ENCODE measurements around the gene NEURL1B.

The NEURL1B gene

DNA sequence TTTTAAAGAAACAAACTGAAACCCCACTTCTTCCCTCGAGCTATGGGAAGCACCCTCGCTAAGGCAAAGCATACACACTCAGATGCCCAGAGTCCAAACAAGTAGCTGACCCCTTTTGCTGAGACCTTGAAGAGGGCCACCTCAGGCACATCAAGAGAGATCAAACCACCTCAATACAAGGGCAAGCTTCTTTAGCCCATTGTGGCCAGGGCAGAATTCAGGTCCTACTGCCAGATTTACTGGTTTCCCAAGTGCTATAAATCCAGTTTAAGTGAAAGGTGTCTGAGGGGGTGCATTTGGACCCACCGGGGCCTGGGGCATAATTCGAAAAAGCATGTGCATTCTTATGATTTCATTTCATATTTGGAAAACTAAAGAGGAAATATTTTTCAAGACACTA lies 40.4 kb downstream of the NEURL1B start:
- DNase-seq (ENCODE audit: low read depth) = no peak
- TF ChIP-seq, protein P1, sequence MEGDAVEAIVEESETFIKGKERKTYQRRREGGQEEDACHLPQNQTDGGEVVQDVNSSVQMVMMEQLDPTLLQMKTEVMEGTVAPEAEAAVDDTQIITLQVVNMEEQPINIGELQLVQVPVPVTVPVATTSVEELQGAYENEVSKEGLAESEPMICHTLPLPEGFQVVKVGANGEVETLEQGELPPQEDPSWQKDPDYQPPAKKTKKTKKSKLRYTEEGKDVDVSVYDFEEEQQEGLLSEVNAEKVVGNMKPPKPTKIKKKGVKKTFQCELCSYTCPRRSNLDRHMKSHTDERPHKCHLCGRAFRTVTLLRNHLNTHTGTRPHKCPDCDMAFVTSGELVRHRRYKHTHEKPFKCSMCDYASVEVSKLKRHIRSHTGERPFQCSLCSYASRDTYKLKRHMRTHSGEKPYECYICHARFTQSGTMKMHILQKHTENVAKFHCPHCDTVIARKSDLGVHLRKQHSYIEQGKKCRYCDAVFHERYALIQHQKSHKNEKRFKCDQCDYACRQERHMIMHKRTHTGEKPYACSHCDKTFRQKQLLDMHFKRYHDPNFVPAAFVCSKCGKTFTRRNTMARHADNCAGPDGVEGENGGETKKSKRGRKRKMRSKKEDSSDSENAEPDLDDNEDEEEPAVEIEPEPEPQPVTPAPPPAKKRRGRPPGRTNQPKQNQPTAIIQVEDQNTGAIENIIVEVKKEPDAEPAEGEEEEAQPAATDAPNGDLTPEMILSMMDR (conservative IDR thresholded peaks at IDR 0.05; ENCODE audit: control insufficient read depth, insufficient read depth, low read depth, low read length) = no peak

GRCh38 chr5:172683264-172683644 lies 42.2 kb downstream of the NEURL1B start:
- TF ChIP-seq, protein P1 (conservative IDR thresholded peaks at IDR 0.05; ENCODE audit: control insufficient read depth, insufficient read depth, low read depth, low read length) = no peak
- H3K4me3 ChIP-seq (ENCODE audit: control insufficient read depth, low read depth, low read length) = no peak overlapping the region
- DNase-seq (ENCODE audit: low read depth) = no peak

More for the DNA sequence above, 40.4 kb downstream of the NEURL1B start:
- no peak overlapping the region for H3K4me3 ChIP-seq (ENCODE audit: control insufficient read depth, low read depth, low read length)

- no peak for DNase-seq (ENCODE audit: low read depth)
- H3K4me3 ChIP-seq (ENCODE audit: control insufficient read depth, low read depth, low read length) = no peak overlapping the region
- TF ChIP-seq, protein P1 (conservative IDR thresholded peaks at IDR 0.05; ENCODE audit: control insufficient read depth, insufficient read depth, low read depth, low read length) = no peak
Measured at GRCh38 chr5:172683645-172684471, 42.8 kb downstream of the NEURL1B start.

- TF ChIP-seq, protein P1 (conservative IDR thresholded peaks at IDR 0.05; ENCODE audit: control insufficient read depth, insufficient read depth, low read depth, low read length) = no peak
- no peak for DNase-seq (ENCODE audit: low read depth)
- H3K4me3 ChIP-seq (ENCODE audit: control insufficient read depth, low read depth, low read length) = no peak overlapping the region
Measured at GRCh38 chr5:172685091-172685490, 44.0 kb downstream of the NEURL1B start.

- no peak for DNase-seq (ENCODE audit: low read depth)
- TF ChIP-seq, protein P1 (conservative IDR thresholded peaks at IDR 0.05; ENCODE audit: control insufficient read depth, insufficient read depth, low read depth, low read length) = no peak
- H3K4me3 ChIP-seq (ENCODE audit: control insufficient read depth, low read depth, low read length) = no peak overlapping the region
Measured at GRCh38 chr5:172686111-172686510, 45.0 kb downstream of the NEURL1B start.

DNA sequence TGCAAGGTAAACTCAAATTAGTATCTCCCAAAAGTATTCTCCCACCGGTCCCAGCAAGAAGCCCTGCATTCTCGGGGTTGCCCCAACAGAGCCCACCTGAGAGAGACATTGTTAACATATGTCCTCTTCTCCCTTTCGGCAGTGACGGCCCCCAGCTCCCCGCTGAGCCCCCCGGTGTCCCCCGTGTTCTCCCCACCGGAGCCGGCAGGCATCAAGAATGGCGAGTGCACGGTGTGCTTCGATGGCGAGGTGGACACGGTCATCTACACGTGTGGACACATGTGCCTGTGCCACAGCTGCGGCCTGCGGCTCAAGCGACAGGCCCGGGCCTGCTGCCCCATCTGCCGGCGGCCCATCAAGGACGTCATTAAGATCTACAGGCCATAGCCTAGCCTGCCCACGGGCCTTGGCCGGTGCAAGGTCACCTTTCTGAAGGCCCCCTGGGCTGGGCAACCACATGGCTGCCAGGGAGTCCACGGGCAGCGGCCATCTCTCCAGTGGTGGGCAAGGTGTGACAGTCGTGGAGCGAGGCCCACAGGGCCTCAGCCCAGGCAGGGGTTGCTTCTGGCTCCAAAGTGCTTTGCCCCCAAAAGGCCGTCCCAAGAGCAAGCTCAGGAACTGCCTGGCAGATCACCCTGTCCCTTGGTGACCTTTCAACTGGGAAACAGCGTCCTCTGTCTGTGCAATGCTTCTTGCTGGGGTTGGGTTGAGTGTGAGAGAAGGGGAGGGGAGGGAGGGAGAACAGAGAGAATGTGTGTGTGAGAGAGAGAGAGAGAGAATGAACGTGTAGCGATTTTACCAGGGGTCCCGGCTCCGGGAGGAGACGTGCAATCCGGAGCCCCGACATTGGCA lies 45.7 kb downstream of the NEURL1B start:
- TF ChIP-seq, protein P1 (conservative IDR thresholded peaks at IDR 0.05; ENCODE audit: control insufficient read depth, insufficient read depth, low read depth, low read length) = no peak
- no peak for DNase-seq (ENCODE audit: low read depth)
- H3K4me3 ChIP-seq (ENCODE audit: control insufficient read depth, low read depth, low read length) = no peak overlapping the region
